HUES48 (cell line): Measurements from ENCODE around the gene AAGAB.
A peak's percentile ranks its signal among the peaks of the same experiment; 100 is the strongest.

Experiments
- H3K27ac ChIP-seq: one replicate; pipeline ENCODE4 v1.7.0; 2013; ENCODE audit warnings: low read depth, low read length, inconsistent platforms
- H3K27me3 ChIP-seq: 2 replicates; pipeline ENCODE4 v1.6.1; 2013; ENCODE audit warnings: mild to moderate bottlenecking, low read length; ENCODE audit not compliant: control insufficient read depth, insufficient read depth
- H3K36me3 ChIP-seq: 2 replicates; pipeline ENCODE4 v1.6.1; 2013; ENCODE audit warnings: low read length; ENCODE audit not compliant: control insufficient read depth, insufficient read depth
- H3K4me1 ChIP-seq: 2 replicates; pipeline ENCODE4 v1.6.1; 2013; ENCODE audit warnings: mild to moderate bottlenecking, low read length; ENCODE audit not compliant: control insufficient read depth, insufficient read depth
- H3K4me3 ChIP-seq: 2 replicates; pipeline ENCODE4 v1.5.1; 2013; ENCODE audit warnings: mild to moderate bottlenecking, low read depth, low read length
- H3K9ac ChIP-seq: 2 replicates; pipeline ENCODE4 v1.6.1; 2013; ENCODE audit warnings: mild to moderate bottlenecking, low read depth, low read length, moderate library complexity
- H3K9me3 ChIP-seq: 2 replicates; pipeline ENCODE4 v1.6.1; 2013; ENCODE audit warnings: low read length; ENCODE audit not compliant: control insufficient read depth, insufficient read depth

Gene AAGAB

DNA sequence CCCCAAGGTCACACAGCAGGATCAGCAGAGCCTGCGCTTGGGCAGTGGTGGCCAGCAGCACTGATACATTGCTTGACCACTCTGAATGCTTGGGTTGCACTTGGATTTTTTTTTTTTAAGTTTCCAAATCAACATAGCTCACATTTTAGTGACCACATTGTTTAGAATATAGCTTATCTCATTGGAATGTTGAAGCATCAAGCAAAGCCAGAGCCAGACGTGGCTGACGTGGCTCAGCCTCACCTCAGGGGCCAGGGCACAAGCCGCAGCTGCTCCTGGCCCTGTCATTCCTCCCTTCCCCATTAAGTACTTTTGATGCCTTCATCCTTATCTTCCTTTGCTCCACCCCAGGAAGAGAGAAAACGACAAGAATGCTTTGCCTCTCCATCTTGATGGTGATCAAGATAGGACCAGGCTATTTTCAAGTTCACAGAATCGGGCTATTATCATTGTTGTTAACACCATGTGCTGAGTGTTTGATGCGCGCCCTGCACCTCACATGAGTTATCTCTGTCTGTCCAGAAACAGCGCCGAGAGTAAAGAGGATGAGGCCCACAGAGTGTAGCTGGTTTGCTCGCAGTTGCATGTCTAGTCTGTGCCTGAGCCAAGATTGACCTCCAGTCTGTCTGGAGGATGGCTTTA, 75.8 kb downstream of the AAGAB start:
- H3K27ac ChIP-seq: no peak overlapping the region
- H3K4me3 ChIP-seq: no peak overlapping the region
- no peaks in the 10 kb centered on the region for H3K27me3 ChIP-seq
- H3K36me3 ChIP-seq: peaks cover 5% of the 10 kb centered on the region
- H3K9me3 ChIP-seq: no peaks in the 10 kb centered on the region
- peaks cover 19% of the 10 kb centered on the region; the same call in 1 of the 2 replicates for H3K4me1 ChIP-seq
- H3K9ac ChIP-seq: no peak overlapping the region

DNA sequence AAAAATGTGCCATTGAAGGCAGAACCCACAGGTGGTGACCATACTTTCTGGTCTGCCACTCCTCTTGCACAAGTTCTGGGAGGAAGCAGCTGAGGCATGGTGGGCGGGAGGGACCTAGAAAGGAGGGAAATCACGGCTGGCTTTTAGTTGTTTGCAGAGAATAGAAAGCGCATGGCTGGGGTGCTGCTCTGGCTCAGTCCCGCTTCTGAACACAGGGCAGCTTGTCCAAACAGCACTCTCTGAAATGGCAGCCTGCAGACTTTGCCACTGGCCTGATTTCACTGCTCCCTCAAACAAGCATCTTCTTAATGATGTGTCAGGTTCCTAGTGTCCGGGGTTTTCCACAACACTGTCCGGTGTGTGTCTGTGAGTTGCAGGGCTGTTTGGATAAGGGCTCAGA, 76.7 kb downstream of the AAGAB start:
- H3K27me3 ChIP-seq: no peaks in the 10 kb centered on the region
- no peaks in the 10 kb centered on the region for H3K9me3 ChIP-seq
- no peak overlapping the region for H3K27ac ChIP-seq
- H3K4me1 ChIP-seq: peaks cover 19% of the 10 kb centered on the region; the same call in 1 of the 2 replicates
- peaks cover 5% of the 10 kb centered on the region for H3K36me3 ChIP-seq
- H3K4me3 ChIP-seq: no peak overlapping the region
- no peak overlapping the region for H3K9ac ChIP-seq

DNA sequence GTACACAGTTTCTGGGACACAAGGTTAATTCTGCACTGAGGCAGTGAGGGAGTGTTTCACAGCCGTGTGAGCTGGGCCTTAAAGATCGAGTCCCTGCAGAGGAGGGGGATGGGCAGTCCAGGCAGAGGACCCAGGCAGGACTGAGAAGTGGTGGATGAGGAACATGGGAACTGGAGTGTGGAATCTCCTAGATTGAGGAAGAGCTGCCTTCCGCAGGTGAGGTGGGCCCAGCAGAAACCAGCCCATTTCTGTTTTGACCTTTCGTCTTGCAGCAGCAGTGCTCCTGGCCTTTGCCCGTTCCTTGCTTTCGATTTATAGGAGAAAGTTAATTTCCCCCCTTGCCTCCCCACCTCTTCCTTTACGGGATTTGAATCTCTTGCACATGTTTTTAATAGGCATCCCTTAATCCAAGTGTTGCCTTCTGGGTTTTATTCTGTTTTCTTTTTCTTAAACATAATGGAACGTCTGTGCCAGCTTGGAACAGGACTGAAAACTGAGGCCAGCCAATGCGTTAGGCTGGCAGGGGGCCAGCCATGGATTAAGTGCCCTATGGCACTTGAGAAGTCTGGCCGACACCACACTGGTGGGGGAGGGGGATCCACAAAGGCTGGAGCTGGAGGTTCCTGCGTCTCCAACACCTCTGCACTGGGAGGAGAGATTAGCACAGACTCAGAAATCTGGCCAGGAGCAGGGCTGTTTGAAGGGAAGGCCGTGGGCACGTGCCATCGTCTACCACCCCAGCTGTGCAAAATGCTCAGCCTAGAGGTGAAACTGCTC, 78.1 kb downstream of the AAGAB start:
- Histone ChIP-seq H3K9ac (no peak overlapping the region), H3K27me3 (no peaks in the 10 kb centered on the region), H3K4me1 (peaks cover 19% of the 10 kb centered on the region; the same call in 1 of the 2 replicates), H3K27ac (no peak overlapping the region), H3K36me3 (peaks cover 10% of the 10 kb centered on the region), H3K4me3 (no peak overlapping the region), H3K9me3 (no peaks in the 10 kb centered on the region)

DNA sequence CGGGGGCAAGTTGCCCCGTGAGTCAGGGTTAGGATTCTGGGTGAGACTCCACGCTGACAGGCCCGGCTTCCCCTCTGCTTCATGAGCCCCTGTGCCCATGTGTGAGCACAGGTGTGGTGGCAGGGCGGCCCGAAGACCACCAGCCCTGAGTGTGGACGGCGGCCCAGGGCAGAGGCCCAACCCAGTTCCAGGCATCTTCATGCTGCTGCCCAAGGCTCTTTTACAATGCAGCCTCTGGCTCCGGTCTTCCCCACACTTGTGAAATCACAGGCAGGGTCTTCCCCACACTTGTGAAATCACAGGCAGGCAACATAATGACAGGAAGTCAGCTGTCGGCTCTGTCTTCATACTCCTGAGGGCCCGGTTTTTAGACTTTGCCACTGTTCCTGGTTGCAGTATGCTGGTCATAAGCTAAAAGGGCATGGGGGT, 78.8 kb downstream of the AAGAB start:
- Histone ChIP-seq H3K36me3 (peaks cover 16% of the 10 kb centered on the region), H3K4me1 (peaks cover 19% of the 10 kb centered on the region; the same call in 1 of the 2 replicates), H3K9me3 (no peaks in the 10 kb centered on the region), H3K4me3 (no peak overlapping the region), H3K9ac (no peak overlapping the region), H3K27me3 (no peaks in the 10 kb centered on the region), H3K27ac (no peak overlapping the region)

DNA sequence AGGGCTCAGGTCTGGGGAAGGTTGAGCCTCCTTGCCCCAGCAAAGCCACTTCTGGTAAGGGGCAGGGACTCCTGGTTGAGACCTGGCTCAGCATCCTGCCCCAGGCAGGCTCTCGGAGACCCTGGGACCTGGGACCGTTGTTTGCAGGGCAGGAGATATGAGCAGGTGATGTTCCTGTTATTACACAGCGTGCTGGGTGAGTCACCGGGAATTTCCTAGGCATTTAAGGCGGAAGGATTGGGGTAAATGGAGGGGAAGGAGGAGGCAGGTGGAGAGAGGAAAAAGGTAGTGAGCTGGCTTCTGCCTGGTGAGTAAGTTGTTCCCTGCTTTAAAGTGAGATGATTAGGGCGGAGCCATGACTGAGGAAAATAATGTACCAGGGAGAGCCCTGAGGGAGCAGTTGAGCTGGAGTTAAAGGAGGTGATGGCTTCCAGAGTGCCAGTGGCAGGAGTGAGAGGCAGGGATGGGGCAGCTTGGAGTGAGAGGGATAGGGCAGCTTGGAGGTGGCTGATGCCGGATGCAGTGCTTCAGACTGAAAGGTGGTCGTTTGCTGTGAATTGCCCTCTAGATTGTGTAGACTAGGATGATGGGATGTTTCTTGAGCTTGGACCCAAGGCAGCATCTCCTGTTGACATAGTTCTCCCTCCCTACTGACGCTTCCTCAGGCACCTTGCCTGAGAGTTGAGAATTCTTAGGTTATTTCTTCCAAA, 79.4 kb downstream of the AAGAB start:
- H3K27ac ChIP-seq: peak overlapping the region; percentile 36
- no peaks in the 10 kb centered on the region for H3K27me3 ChIP-seq
- no peaks in the 10 kb centered on the region for H3K9me3 ChIP-seq
- H3K9ac ChIP-seq: no peak overlapping the region
- peaks cover 17% of the 10 kb centered on the region for H3K36me3 ChIP-seq
- no peak overlapping the region for H3K4me3 ChIP-seq
- peaks cover 19% of the 10 kb centered on the region; the same call in 1 of the 2 replicates for H3K4me1 ChIP-seq

DNA sequence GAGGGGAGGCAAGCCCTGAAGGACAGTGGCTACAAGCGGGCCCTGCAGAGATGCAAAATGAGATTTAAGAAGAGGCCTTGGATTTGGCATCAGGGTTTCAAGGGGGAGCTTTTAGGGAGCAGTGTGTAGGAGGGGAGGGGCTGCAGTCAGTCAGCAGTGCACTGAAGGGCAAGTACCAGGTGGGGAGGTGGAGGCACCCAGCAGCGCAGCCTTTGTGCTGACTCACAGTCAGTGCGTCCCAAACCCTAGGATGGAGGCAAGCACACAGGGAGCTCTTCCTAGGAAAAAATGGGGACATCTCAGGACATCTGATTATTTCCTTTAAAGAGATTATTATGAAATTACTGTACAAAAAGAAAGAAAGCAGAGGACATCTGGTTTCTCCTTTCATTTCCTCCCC, 80.0 kb downstream of the AAGAB start:
- Histone ChIP-seq H3K9ac (no peak overlapping the region), H3K4me3 (no peak overlapping the region), H3K27me3 (no peaks in the 10 kb centered on the region), H3K9me3 (no peaks in the 10 kb centered on the region), H3K4me1 (peaks cover 19% of the 10 kb centered on the region; the same call in 1 of the 2 replicates), H3K36me3 (peaks cover 17% of the 10 kb centered on the region), H3K27ac (peak overlapping the region; percentile 36)

DNA sequence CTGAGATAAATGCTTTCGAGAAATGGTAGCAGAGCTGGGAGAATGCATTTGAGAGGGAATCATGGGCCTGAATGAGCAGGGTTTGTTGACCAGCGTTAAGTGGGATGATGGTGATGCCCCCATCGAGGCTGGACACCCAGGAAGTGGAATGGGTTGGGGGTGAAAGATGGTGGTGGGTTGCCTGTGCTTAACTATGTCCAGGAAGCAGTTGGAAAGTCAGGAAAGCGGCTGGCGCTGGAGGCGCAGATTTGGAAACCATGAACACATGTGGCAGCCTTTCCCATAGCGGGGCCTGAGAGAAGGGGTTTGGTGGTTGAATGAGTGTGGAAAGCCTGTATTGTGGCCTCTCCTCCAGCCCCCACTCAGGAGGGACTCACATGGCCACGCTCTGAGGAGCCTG, 80.7 kb downstream of the AAGAB start:
- no peaks in the 10 kb centered on the region for H3K27me3 ChIP-seq
- no peak overlapping the region for H3K9ac ChIP-seq
- no peaks in the 10 kb centered on the region for H3K9me3 ChIP-seq
- no peak overlapping the region for H3K4me3 ChIP-seq
- H3K27ac ChIP-seq: no peak overlapping the region
- peaks cover 17% of the 10 kb centered on the region for H3K36me3 ChIP-seq
- peaks cover 19% of the 10 kb centered on the region; the same call in 1 of the 2 replicates for H3K4me1 ChIP-seq

DNA sequence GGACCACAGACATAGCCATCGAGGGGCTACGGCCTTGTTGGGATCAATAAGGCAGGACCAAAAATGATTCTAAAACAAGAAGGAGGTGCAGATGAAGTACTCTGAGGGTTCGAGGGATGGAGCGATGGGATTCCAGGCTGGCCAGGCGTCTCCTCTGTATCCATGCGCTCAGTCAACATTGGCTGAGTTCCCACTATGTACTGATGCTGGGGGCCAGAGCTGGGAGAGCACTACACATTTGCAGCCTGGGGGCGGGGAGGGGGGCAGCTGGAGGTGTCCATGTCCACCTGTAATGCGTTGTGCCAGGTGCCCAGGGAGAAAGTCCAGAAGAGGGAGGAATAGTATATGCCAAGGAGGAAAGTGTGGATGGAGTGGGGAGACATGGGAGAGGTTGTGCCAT, 81.5 kb downstream of the AAGAB start:
- Histone ChIP-seq H3K9ac (no peak overlapping the region), H3K27me3 (no peaks in the 10 kb centered on the region), H3K4me1 (peaks cover 19% of the 10 kb centered on the region; the same call in 1 of the 2 replicates), H3K27ac (no peak overlapping the region), H3K9me3 (no peaks in the 10 kb centered on the region), H3K36me3 (peaks cover 24% of the 10 kb centered on the region), H3K4me3 (no peak overlapping the region)

DNA sequence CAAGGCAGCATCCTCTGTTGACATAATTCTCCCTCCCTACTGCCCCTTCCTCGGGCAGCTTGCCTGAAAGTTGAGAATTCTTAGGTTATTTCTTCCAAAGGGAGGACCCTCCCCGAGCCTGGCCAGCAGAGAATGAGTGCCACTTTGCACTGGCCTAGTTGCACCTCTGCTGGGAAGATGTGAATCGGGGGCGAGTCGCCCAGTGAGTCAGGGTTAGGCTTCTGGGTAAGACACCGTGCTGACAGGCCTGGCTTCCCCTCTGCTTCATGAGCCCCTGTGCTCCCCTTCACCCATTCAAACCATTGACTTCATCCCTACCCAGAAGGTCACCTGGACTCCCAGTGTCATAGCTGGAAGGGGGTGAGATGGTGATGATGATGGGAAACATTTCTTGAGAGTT, 82.3 kb downstream of the AAGAB start:
- H3K9me3 ChIP-seq: no peaks in the 10 kb centered on the region
- H3K4me3 ChIP-seq: no peak overlapping the region
- no peak overlapping the region for H3K27ac ChIP-seq
- peaks cover 19% of the 10 kb centered on the region; the same call in 1 of the 2 replicates for H3K4me1 ChIP-seq
- no peaks in the 10 kb centered on the region for H3K27me3 ChIP-seq
- H3K36me3 ChIP-seq: peaks cover 27% of the 10 kb centered on the region
- H3K9ac ChIP-seq: no peak overlapping the region

DNA sequence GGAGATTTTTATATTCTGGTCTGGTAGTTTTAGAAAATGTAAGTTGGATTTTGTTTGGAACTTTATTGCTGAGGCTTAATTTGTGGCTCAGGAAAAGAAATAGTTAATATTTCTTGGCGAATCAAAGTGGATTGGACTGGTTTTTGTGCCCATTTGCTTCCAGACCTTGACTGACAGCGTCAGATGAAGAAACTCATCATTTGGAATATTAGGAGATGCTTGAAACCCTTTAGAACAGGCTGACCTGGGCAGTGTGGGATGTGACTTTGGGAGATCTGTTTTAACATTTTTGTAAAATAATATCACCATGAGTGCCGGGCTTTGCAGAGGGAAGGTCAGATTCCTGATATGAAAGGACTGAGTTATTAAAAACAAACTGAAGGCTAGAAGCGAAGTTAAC, 83.0 kb downstream of the AAGAB start:
- no peaks in the 10 kb centered on the region for H3K9me3 ChIP-seq
- peaks cover 20% of the 10 kb centered on the region for H3K4me1 ChIP-seq
- H3K27me3 ChIP-seq: no peaks in the 10 kb centered on the region
- H3K36me3 ChIP-seq: peaks cover 34% of the 10 kb centered on the region
- no peak overlapping the region for H3K9ac ChIP-seq
- no peak overlapping the region for H3K4me3 ChIP-seq
- no peak overlapping the region for H3K27ac ChIP-seq
